Parietal lobe (tissue), 2 donors: ENCODE measurements around the gene TMEM208. TPM values are rescaled to one million over a fixed set of nuclear protein-coding genes. Genes with fewer than 3 reads are reported as not detected.

Experiments
- small RNA-seq: library from RNA; depleted of rRNA; stranded (forward); fragments of <200 nt; gene quantifications from one replicate; pipeline ENCODE3, GENCODE V24; 2014; ENCODE audit warnings: low replicate concordance
- total RNA-seq: library from RNA; depleted of rRNA; stranded (reverse); fragments of >200 nt; gene quantifications from one replicate; pipeline ENCODE4 v1.2.3, GENCODE V29; 2014

Gene TMEM208
- total RNA-seq: 27.2 TPM

DNA sequence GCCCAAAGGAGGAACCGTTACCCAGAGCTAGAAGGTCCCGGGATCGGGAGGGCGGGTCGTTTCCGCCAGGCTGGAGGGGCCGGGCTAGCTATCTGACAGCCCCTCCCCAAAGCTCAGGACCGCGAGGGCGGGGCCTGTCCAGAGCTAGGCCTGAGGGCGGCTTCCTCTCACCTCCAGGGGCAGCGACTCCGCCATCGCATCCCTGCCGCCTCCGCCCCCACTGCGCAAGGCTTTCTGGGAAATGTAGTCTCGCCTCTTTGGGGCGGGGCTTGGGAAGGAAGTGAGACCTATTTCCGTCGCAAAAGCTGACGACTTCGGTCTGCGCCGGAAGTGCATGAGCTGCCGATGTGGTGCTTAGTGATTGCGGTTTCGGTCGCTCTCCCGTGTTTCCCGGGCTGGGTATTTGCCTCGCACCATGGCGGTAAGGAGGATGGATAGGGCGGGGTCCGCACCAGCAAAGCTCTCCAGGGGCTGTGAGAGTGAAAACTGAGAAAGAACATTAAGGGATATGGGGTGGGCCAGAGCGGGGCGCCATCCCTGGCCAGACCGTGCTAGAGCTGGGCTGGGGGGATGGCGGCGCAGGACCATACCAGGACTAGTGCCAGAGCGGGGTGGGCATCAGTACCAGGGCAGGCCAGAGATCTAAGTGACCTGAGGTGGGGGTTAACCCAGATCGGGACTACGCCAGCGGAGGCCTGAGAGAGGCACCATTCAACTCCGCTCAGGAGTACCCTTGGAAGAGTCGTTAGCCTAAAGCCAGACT is at the start of gene TMEM208:
Gene TMEM208, plus strand, starts transcription at position 327 of the 763 bp plus-strand sequence. Its CDS starts 89 bp downstream, at position 416.

DNA sequence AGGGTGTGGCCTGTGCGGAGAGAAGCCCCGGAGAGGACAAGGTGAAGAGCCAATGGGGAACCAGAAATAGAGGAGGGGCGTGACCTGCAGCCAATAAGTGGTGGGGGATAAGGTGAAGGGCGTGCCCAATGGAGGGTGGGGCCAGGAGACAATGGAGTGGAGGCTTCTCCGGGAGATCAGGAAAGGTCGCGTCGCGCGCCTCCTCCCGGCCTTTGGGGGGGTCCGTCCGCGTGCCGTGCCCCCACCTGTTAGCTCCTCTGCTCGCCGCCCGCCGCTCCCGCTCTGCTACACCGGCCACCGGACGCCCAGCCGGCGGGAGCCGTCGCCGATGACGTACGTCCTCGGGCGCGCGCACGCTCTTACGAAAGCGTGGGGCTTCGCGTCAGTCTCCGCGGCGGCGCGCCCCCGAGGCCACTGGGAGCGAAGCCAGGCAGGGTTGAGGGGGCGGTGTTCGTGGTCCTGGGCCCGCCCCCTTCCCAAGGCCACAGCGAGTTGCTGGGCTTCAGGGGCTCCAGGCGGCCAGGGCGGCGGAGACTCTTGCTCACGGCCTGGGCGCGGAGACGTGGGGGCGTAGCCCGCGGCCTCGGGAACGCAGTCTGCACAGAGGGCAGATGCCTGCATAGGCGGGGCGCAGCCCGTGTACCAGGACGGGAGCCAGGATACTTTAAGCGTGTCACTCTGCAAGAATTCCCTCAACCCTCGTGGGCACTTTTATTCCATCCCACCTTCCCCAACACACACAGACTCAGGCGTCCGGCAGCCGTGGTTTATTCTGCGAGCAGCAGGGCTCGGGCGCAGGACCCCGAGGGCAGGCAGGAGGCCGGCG is 43.1 kb upstream of the TMEM208 start, which contains the start of gene MATCAP1:
Gene MATCAP1, minus strand, starts transcription at position 337 of the 826 bp plus-strand sequence. CDS start 3,353 bp downstream, outside the sequence.

GRCh38 chr16:67190041-67190440 is 36.9 kb upstream of the TMEM208 start, which contains the start of gene EXOC3L1:
Gene EXOC3L1, minus strand, starts transcription at chr16:67190136. Its CDS starts 460 bp downstream, at chr16:67189676.

GRCh38 chr16:67191995-67192681 is 34.8 kb upstream of the TMEM208 start, which contains the start of gene E2F4:
Gene E2F4, plus strand, starts transcription at chr16:67192155. Its CDS starts 73 bp downstream, at chr16:67192228.

GRCh38 chr16:67199011-67199807 is 27.7 kb upstream of the TMEM208 start, which contains the start of gene ELMO3:
Gene ELMO3, plus strand, starts transcription at chr16:67199131. Its CDS starts 196 bp downstream, at chr16:67199327.

GRCh38 chr16:67247192-67248072 is 20.5 kb downstream of the TMEM208 start, which contains the start of gene FHOD1:
Gene FHOD1, minus strand, starts transcription at chr16:67247481. Its CDS starts 71 bp downstream, at chr16:67247410.

DNA sequence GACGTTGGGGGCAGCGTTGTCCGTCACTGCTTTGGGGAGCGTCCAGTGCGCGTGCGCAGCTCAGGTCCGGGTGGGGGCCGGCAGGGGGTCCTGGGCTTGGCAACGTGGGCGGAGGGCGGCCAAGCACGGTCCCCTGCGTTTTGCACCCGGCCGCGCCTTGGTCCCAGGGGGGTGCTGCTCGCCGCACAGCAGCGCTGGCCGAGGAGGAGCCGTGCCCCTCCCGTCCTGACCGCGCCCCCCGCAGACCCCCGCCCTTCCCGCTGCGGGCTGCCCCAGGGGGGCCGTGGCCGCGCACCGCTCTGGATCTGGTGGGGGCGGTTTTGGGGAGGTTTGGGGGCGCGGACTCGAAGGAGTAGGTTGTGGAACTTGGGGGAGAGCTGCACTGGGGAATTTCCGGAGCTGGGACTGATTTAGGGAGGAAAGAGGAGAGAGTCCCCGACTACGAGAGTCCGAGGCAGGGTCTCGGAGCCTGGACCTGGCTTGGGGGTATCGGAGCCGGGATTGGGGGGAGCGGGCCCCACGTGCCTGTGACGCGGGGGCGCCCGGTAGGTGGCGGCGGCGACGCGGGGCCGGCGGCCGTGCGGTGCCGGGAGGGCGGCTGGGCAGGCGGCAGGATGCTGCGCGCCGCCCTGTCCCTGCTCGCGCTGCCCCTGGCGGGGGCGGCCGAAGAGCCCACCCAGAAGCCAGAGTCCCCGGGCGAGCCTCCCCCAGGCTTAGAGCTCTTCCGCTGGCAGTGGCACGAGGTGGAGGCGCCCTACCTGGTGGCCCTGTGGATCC is 21.7 kb downstream of the TMEM208 start, which contains the start of gene SLC9A5:
Gene SLC9A5, plus strand, starts transcription at position 579 of the 777 bp plus-strand sequence. Its CDS starts 36 bp downstream, at position 615.

Small RNA genes within 50 kb of the gene (small RNA-seq; reads per million reads assigned to genes)
- gene MIR328: 4.5 reads per million, percentile 86 among the genes with 10 or more reads in this experiment

Other genes with a start within 250 kb of the TMEM208 start
- 33.8 TPM for gene CES4A, start 238.5 kb upstream of the TMEM208 start, total RNA-seq
- 42.3 TPM for gene CBFB, start 198.0 kb upstream of the TMEM208 start, total RNA-seq
- 36.3 TPM for gene PHAF1, start 117.2 kb upstream of the TMEM208 start, total RNA-seq
- 0.63 TPM for gene B3GNT9, start 76.1 kb upstream of the TMEM208 start, total RNA-seq
- gene TRADD, start 67.2 kb upstream of the TMEM208 start, total RNA-seq: 0.31 TPM
- 1.6 TPM for gene FBXL8, start 67.2 kb upstream of the TMEM208 start, total RNA-seq
- 11.3 TPM for gene HSF4, start 62.4 kb upstream of the TMEM208 start, total RNA-seq
- 3.4 TPM for gene NOL3, start 56.6 kb upstream of the TMEM208 start, total RNA-seq
- gene MATCAP1, start 43.2 kb upstream of the TMEM208 start, total RNA-seq: 106 TPM
- gene EXOC3L1, start 37.0 kb upstream of the TMEM208 start, total RNA-seq: 0.63 TPM
- gene E2F4, start 35.0 kb upstream of the TMEM208 start, total RNA-seq: 41.0 TPM
- gene ELMO3, start 28.0 kb upstream of the TMEM208 start, total RNA-seq: 0.94 TPM
- gene FHOD1, start 20.4 kb downstream of the TMEM208 start, total RNA-seq: 1.9 TPM
- gene SLC9A5, start 21.8 kb downstream of the TMEM208 start, total RNA-seq: 0.94 TPM
- 3.4 TPM for gene PLEKHG4, start 52.4 kb downstream of the TMEM208 start, total RNA-seq
- gene KCTD19, start 99.6 kb downstream of the TMEM208 start, total RNA-seq: 0.31 TPM
- 3.1 TPM for gene LRRC36, start 99.7 kb downstream of the TMEM208 start, total RNA-seq
- gene TPPP3, start 166.4 kb downstream of the TMEM208 start, total RNA-seq: 3.8 TPM
- gene ZDHHC1, start 189.3 kb downstream of the TMEM208 start, total RNA-seq: 5.0 TPM
- not detected for gene HSD11B2, start 204.0 kb downstream of the TMEM208 start, total RNA-seq